Gastrocnemius medialis (tissue), 4 donors: ENCODE data around the gene OIT3. TPM values are rescaled to one million over a fixed set of nuclear protein-coding genes. Genes with fewer than 3 reads are reported as not detected.
A peak's percentile ranks its signal among the peaks of the same experiment; 100 is the strongest.

Source experiments
- ATAC-seq, 2 donors: fragments of 150-250 bp; one replicate each; pipeline ENCODE4 v1.9.1; 2016
- DNase-seq, 2 donors: peaks; one replicate each; pipeline ENCODE4 v3.0.0-alpha.2; 2019
- H3K27ac ChIP-seq, 4 donors: fragments of 200-600 bp; sonication (generic); 1 replicate in 1 of 4; 2 replicates in 3 of 4; pipeline ENCODE4 v1.5.1; 2016 to 2018; ENCODE audit warnings: mild to moderate bottlenecking in 2 of 4, moderate library complexity in 1 of 4
- H3K27me3 ChIP-seq, 3 donors: fragments of 200-600 bp; sonication (generic) in 2 of 3; 1 replicate in 1 of 3; 2 replicates in 2 of 3; pipeline versions ENCODE4 v1.5.1 to v1.6.0; 2016 to 2019; ENCODE audit warnings: mild to moderate bottlenecking in 1 of 3, moderate library complexity in 1 of 3
- H3K36me3 ChIP-seq, 2 donors: fragments of 200-600 bp; sonication (generic) in 1 of 2; one replicate each; pipeline ENCODE4 v1.5.1; 2017 to 2018
- H3K4me1 ChIP-seq, 2 donors: fragments of 200-600 bp; sonication (generic) in 1 of 2; one replicate each; pipeline ENCODE4 v1.5.1; 2016 to 2017; ENCODE audit warnings: mild to moderate bottlenecking in 2 of 2
- H3K4me3 ChIP-seq, 4 donors: fragments of 200-600 bp; sonication (generic) in 3 of 4; 1 replicate in 1 of 4; 2 replicates in 3 of 4; pipeline ENCODE4 v1.5.1; 2016 to 2019; ENCODE audit warnings: mild to moderate bottlenecking in 2 of 4
- H3K9me3 ChIP-seq, 3 donors: fragments of 200-600 bp; sonication (generic) in 2 of 3; 1 replicate in 1 of 3; 2 replicates in 2 of 3; pipeline ENCODE4 v1.5.1; 2016 to 2019
- CTCF ChIP-seq, 5 experiments: fragments of 450-650 bp in 3 of 5; fragments of 200-600 bp in 2 of 5; sonication (generic) in 2 of 5; IDR thresholded peaks in 4 of 5; conservative IDR thresholded peaks in 1 of 5; 1 replicate in 4 of 5; 2 replicates in 1 of 5; pipeline ENCODE4 v1.5.1; 2016 to 2019; ENCODE audit warnings: antibody characterized with exemption in 5 of 5, mild to moderate bottlenecking in 3 of 5, moderate library complexity in 3 of 5
- POLR2A ChIP-seq, 2 donors: fragments of 450-650 bp; IDR thresholded peaks; one replicate each; pipeline ENCODE4 v1.6.1; 2017; ENCODE audit warnings: antibody characterized with exemption in 2 of 2, mild to moderate bottlenecking in 2 of 2, moderate library complexity in 2 of 2
- in situ Hi-C, 4 donors: fragments of 200-750 bp; cut with MboI; loops; one replicate each; pipeline versions ENCODE4 v1.15.0 to v1.8.0; 2017; ENCODE audit warnings: low sequenced_read_pairs in 4 of 4
- intact Hi-C: fragments of 100-400 bp; cut with DNase I; formaldehyde crosslinking; loops from one replicate; pipeline ENCODE4 v1.15.1; 2023; ENCODE audit warnings: low total_unique reads
- total RNA-seq, 4 donors: library from RNA; depleted of rRNA; stranded (reverse); fragments of >200 nt; gene quantifications; one replicate each; pipeline versions ENCODE4 v1.1.0 to v1.2.3, GENCODE V29; 2016

Gene OIT3
- total RNA-seq, 4 donors from 2014 or later: 0.13 to 0.25 TPM; not detected in 2

DNA sequence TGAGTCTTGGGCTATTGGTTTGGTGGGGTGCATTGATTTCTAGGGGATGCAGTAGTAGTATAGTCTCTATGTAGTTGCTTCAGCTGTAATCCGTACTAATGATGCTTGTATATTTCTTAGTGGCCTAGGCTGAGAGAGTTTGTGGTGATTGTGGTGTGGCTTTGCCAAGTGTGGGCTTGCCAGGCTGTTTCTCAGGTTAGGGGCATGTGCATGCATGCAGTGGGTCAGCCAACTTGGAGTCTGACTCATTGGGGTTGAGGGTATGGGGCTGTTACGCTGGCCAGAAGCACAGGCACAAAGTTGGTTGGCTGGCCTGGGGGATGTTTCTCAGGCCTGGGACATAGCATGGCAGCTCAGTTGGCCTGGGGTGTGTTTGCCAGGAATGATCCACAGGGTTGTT lies 86.8 kb downstream of the OIT3 start:
- intact Hi-C loops: no loop called here
- peak; percentile 5 to 15 for ATAC-seq
- peaks cover 0 to 6% (median 1%) of the 10 kb centered on the region in 3 donors for H3K9me3 ChIP-seq

DNA sequence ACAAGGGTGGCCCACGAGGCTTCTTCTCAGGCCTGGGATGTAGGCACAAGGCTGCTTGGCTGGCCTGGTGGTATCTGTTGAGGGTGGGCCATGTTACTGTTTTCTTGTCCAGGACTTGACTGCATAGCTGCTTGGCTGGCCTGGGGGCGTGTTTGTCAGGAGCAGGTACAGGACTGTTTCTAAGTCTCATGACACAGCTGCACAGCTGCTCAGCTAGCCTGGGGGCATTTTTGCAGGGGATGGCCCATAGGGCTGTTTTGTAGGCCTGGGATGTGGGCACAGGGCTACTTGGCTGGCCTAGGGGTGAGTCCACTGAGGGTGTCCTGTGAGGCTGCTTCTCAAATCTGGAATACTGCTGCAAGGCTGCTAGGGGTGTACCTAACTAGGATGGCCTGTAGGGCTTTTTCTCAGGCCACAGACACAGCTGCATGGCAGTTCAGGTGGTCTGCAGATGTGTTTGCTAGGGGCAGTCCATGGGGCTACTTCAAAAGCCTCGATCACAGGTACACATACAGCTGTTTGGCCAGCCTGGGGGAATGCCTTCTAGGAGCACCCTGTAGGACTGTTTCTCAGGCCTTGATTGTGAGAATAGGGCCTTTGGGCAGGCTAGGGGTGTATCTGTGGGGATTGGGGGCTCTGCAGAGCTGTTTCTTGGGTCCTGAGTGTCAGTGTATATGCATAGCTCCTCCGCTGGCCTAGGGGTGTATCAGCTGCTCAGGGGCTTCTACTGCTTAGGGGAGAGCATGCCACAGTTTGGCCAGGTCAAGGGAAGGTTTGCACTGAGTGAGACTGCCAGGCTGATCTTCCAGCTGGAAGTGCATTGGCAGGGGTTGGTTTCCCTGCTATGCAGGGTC lies 87.7 kb downstream of the OIT3 start:
- Histone ChIP-seq H3K36me3 (no peaks in the 10 kb centered on the region), H3K27ac (no peak overlapping the region), H3K4me3 (no peak overlapping the region), H3K27me3 (no peaks in the 10 kb centered on the region), H3K9me3 (no peaks in the 10 kb centered on the region), H3K4me1 (no peaks in the 10 kb centered on the region)
- no peak for TF ChIP-seq CTCF (IDR thresholded peaks at IDR 0.05 in 4 of 5, conservative IDR thresholded peaks at IDR 0.05 in 1 of 5)
- TF ChIP-seq POLR2A (IDR thresholded peaks at IDR 0.05): no peak
- ATAC-seq (peak; percentile 20 to 26), DNase-seq (peak in 1 of 2 donors; percentile 26)
- intact Hi-C loops: no loop called here
- in situ Hi-C loops: no loop called here

More for the DNA sequence above, 86.8 kb downstream of the OIT3 start:
- DNase-seq: peak in 1 of 2 donors; percentile 36
- TF ChIP-seq CTCF (IDR thresholded peaks at IDR 0.05 in 4 of 5, conservative IDR thresholded peaks at IDR 0.05 in 1 of 5) (no peak), POLR2A (IDR thresholded peaks at IDR 0.05) (no peak)
- H3K4me1 ChIP-seq: no peaks in the 10 kb centered on the region
- no peak overlapping the region for H3K4me3 ChIP-seq
- no peaks in the 10 kb centered on the region for H3K27me3 ChIP-seq
- no peaks in the 10 kb centered on the region for H3K36me3 ChIP-seq
- no peak overlapping the region for H3K27ac ChIP-seq
- in situ Hi-C loops: no loop called here

GRCh38 chr10:72981882-72982529 lies 88.5 kb downstream of the OIT3 start:
- Histone ChIP-seq H3K27me3 (no peaks in the 10 kb centered on the region), H3K36me3 (no peaks in the 10 kb centered on the region), H3K9me3 (no peaks in the 10 kb centered on the region), H3K4me1 (no peaks in the 10 kb centered on the region), H3K27ac (no peak overlapping the region), H3K4me3 (no peak overlapping the region)
- DNase-seq: peak in 1 of 2 donors; percentile 47
- in situ Hi-C loops: no loop called here
- TF ChIP-seq CTCF (IDR thresholded peaks at IDR 0.05 in 4 of 5, conservative IDR thresholded peaks at IDR 0.05 in 1 of 5) (no peak), POLR2A (IDR thresholded peaks at IDR 0.05) (no peak)
- peak; percentile 29 to 39 for ATAC-seq
- intact Hi-C loops: no loop called here

Other genes starting within 250 kb of the OIT3 start
- gene MCU, start 201.6 kb upstream of the OIT3 start, total RNA-seq: 10 to 100 TPM; 25.1 to 61.3 (median 49.0) TPM
- not detected for gene PLA2G12B, start 61.1 kb downstream of the OIT3 start, total RNA-seq
- gene P4HA1, start 203.1 kb downstream of the OIT3 start, total RNA-seq: 100 to 1,000 TPM in 3 of 4 donors, 10 to 100 TPM in 1; 65.3 to 348 (median 217) TPM
- gene NUDT13, start 216.7 kb downstream of the OIT3 start, total RNA-seq: 1 to 10 TPM; 1.7 to 5.3 (median 2.0) TPM